Psoas muscle (tissue), 8 donors: Measurements from ENCODE around the gene TBC1D1. TPM values are rescaled to one million over a fixed set of nuclear protein-coding genes. Genes with fewer than 3 reads are reported as not detected.

Source experiments
- ATAC-seq, 4 donors: fragments of 200-7000 bp; cut with Tn5 transposase; one replicate each; pipeline ENCODE4 v1.9.1; 2020; ENCODE audit warnings: moderate library complexity in 3 of 4, mild to moderate bottlenecking in 2 of 4
- DNase-seq, 2 donors: peaks; one replicate each; pipeline ENCODE4 v3.0.0-alpha.2; 2020
- H3K27ac ChIP-seq: fragments of 200-600 bp; one replicate; pipeline ENCODE4 v1.8.0; 2022
- H3K27me3 ChIP-seq, 3 donors: fragments of 200-600 bp in 1 of 3; one replicate each; pipeline versions ENCODE4 v1.6.1 to v1.8.0; 2013 to 2022; ENCODE audit warnings: low read length in 2 of 3, mild to moderate bottlenecking in 2 of 3, moderate library complexity in 1 of 3; ENCODE audit not compliant: insufficient read depth in 3 of 3
- H3K36me3 ChIP-seq, 2 donors: fragments of 200-600 bp in 1 of 2; one replicate each; pipeline versions ENCODE4 v1.6.1 to v1.8.0; 2013 to 2022; ENCODE audit warnings: low read depth in 1 of 2, mild to moderate bottlenecking in 1 of 2, moderate library complexity in 1 of 2; ENCODE audit not compliant: insufficient read depth in 1 of 2
- H3K4me1 ChIP-seq: fragments of 200-600 bp; one replicate; pipeline ENCODE4 v1.8.0; 2022
- H3K4me3 ChIP-seq: fragments of 200-600 bp; one replicate; pipeline ENCODE4 v1.8.0; 2022; ENCODE audit warnings: mild to moderate bottlenecking
- H3K9me3 ChIP-seq: fragments of 200-600 bp; one replicate; pipeline ENCODE4 v1.8.0; 2022
- WGBS, 3 donors: extraction: QIAGEN DNeasy Blood & Tissue Kit; methylation state at CpG; one replicate each; pipeline versions ENCODE4 v1.1.6 to v1.1.7; 2013; 5-methylcytosine and 5-hydroxymethylcytosine counted together
- intact Hi-C, 2 donors: fragments of 100-400 bp; cut with DNase I; formaldehyde crosslinking; loops; one replicate each; pipeline versions ENCODE4 v1.11.0 to v1.14.2; 2022
- polyA plus RNA-seq, 3 donors: library from polyadenylated mRNA; stranded (reverse); fragments of 200-250 nt; gene quantifications; one replicate each; pipeline ENCODE4 v1.2.3, GENCODE V29; 2013
- total RNA-seq, 4 donors: library from RNA; stranded (reverse); fragmentation: NEBNext Ultra II Directional in 2 of 4; extraction: Animal tissue kit (Norgen Biotek cat#: 25700) in 2 of 4; gene quantifications; one replicate each; pipeline versions ENCODE4 v1.2.1 to v1.2.4, GENCODE V29; 2021 to 2023
- TF ChIP-seq, protein P1 (sequence below): fragments of 200-600 bp; IDR thresholded peaks from one replicate; pipeline ENCODE4 v1.8.0; 2022; ENCODE audit warnings: antibody characterized with exemption
- donor health status: healthy with polysubstance abuse.
- donor health status: DM: no; HTN: no; CAD: no; lungs with moderate emphysema.
- donor health status: Bipolar disorder and iron deficiency.
- donor health status: healthy.
- donor health status: DM: yes; HTN: yes; CAD: no.
- donor health status: DM: no; HTN: no; CAD: no.
- donor health status: DM: no; HTN: no; CAD: no.
- donor health status: DM: yes; HTN: yes; CAD: no.

TBC1D1 gene
- total and polyA plus RNA-seq, 7 donors = 18.1 to 130 (median 42.5) TPM

DNA sequence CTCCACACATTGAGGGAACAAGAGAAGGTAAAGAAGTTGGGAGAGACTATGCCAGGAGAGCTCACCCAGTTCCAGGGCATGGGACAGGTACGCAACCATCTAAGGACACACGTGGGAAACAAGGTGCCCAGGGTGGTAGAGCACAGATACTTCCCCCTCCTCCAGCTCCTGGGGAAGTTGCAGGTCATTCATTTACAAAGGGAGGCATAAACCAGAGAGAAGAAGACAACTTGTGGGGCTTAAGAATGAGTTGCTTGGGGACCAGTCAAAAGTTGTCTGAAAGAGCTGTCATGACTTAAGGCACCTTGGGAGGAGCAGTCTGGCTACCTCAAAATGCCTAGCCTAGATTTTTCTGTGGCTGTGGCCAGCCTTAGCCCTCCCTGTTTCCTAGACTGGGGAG is 255.5 kb downstream of the TBC1D1 start:
- no peaks in the 10 kb centered on the region for H3K4me1 ChIP-seq
- H3K27me3 ChIP-seq = no peaks in the 10 kb centered on the region
- TF ChIP-seq, protein P1, sequence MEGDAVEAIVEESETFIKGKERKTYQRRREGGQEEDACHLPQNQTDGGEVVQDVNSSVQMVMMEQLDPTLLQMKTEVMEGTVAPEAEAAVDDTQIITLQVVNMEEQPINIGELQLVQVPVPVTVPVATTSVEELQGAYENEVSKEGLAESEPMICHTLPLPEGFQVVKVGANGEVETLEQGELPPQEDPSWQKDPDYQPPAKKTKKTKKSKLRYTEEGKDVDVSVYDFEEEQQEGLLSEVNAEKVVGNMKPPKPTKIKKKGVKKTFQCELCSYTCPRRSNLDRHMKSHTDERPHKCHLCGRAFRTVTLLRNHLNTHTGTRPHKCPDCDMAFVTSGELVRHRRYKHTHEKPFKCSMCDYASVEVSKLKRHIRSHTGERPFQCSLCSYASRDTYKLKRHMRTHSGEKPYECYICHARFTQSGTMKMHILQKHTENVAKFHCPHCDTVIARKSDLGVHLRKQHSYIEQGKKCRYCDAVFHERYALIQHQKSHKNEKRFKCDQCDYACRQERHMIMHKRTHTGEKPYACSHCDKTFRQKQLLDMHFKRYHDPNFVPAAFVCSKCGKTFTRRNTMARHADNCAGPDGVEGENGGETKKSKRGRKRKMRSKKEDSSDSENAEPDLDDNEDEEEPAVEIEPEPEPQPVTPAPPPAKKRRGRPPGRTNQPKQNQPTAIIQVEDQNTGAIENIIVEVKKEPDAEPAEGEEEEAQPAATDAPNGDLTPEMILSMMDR = no peak
- H3K27ac ChIP-seq = no peak overlapping the region
- no peaks in the 10 kb centered on the region for H3K9me3 ChIP-seq
- WGBS, 3 donors = 88 to 93% (median 92%) methylated on average over 2 of the region's 2 CpGs
- intact Hi-C loops = no loop called here
- no peaks in the 10 kb centered on the region for H3K36me3 ChIP-seq
- no peak overlapping the region for H3K4me3 ChIP-seq
- ATAC-seq (no peak), DNase-seq (no peak)

DNA sequence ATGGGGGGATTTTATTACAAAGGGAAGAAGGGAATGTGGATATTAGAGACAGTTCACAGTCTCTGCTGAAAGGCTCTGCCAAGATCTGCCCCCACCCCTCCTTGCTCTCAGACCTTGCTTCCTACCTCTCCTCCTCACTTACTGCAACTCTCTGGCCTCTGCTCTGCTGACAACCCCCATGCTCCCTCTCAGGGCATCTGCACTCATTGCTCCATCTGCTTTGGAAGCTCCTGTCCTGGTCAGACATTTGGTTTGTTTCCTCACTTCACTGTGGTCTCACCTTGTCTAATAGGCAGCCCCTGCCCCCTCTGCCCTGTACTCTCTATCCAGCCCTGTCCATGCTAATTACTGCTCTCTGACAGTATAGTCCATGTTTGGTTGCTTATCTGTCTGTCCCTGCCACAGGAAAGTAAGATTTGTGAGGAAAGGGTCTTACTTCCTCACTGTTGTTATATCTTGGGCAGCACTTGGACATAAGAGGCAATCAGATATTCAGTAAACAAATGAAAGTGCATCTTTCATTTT is 258.6 kb downstream of the TBC1D1 start:
- no peaks in the 10 kb centered on the region for H3K4me1 ChIP-seq
- H3K4me3 ChIP-seq = no peak overlapping the region
- no peak for DNase-seq
- H3K27me3 ChIP-seq = no peaks in the 10 kb centered on the region
- H3K9me3 ChIP-seq = no peaks in the 10 kb centered on the region
- no peak for ATAC-seq
- TF ChIP-seq, protein P1 = no peak
- no peaks in the 10 kb centered on the region for H3K36me3 ChIP-seq
- H3K27ac ChIP-seq = no peak overlapping the region
- intact Hi-C loops = no loop called here

DNA sequence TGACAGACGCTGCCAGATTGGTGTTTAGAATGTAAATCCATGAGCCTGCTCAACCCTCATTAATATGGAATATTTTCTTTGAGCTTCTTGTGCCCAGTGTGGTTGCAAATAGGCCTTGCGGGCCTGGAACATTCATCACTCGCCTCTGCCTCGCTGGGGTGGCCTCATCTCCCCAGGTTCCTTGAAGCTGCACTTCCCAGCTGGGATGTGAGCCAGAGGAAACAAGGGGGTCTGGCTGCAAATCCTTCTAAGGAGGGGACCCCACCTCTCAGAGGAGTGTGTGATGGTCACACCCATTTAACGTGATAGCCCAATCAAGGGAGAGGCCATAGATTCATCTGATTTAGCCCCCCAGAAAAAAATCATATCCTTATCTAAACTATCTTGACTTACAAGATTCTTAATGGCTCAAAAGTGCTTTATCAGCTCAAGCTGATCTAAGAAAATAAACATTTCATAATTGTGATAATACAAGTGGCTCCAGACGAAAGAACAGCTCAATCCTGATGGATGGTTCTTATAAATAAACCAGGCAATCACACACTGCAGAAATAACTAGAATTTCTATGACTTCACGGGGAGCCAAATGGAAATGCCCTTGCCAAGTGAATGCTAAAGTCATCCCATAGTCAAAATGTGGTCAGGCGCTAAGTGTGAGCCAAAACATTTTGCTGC is 259.2 kb downstream of the TBC1D1 start:
- H3K27me3 ChIP-seq = no peaks in the 10 kb centered on the region
- TF ChIP-seq, protein P1 = no peak
- no peak for ATAC-seq
- intact Hi-C loops = no loop called here
- H3K4me1 ChIP-seq = no peaks in the 10 kb centered on the region
- no peaks in the 10 kb centered on the region for H3K9me3 ChIP-seq
- no peak overlapping the region for H3K4me3 ChIP-seq
- no peaks in the 10 kb centered on the region for H3K36me3 ChIP-seq
- peak in 1 of 2 donors; percentile 32 for DNase-seq
- H3K27ac ChIP-seq = no peak overlapping the region
- WGBS, 3 donors = 70 to 72% (median 71%) methylated on average over 8 of the region's 8 CpGs

DNA sequence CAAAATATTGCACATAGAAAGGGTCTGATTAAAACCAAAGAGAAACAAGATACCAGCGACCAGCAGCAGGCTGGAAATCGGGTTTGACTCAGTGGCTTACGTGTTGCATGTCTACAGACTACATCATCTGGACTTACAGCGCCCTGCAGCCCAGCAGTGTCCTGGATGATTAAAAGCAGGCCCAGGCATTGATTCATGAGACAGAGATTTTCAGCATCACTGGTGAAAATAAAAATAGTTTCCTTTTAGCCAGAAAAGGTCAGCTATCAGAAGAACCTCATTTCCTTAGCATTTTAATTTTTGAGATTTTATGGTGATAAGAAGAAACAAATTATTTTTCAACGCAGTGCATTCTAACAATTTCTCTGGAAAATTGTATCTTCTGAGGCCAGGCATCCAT is 259.9 kb downstream of the TBC1D1 start:
- DNase-seq (no peak), ATAC-seq (no peak)
- no peaks in the 10 kb centered on the region for H3K9me3 ChIP-seq
- H3K4me3 ChIP-seq = no peak overlapping the region
- H3K27me3 ChIP-seq = no peaks in the 10 kb centered on the region
- WGBS, 3 donors = 40 to 51% (median 45%) methylated on average over 5 of the region's 5 CpGs
- no peaks in the 10 kb centered on the region for H3K4me1 ChIP-seq
- TF ChIP-seq, protein P1 = no peak
- no peak overlapping the region for H3K27ac ChIP-seq
- H3K36me3 ChIP-seq = no peaks in the 10 kb centered on the region
- intact Hi-C loops = no loop called here

DNA sequence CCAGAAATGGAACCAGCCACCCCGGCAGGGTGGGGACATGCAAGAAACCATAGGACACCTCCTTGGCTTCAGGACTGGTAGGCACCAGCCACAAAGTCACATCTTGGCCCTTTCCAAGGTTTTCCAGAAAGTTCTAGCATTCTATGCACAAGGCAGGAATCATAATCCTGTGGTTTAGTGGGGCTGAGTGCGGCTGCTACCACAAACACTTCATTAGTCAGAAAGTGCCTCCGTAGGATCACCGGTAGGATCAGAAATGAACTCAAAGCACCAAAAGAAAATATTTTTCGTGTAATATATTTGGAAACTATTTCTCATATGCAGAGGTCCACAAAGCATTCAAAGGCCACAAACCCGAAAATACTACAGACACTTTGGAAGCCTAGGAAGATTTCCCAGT is 261.0 kb downstream of the TBC1D1 start:
- Histone ChIP-seq H3K4me3 (no peak overlapping the region), H3K4me1 (no peaks in the 10 kb centered on the region), H3K27me3 (no peaks in the 10 kb centered on the region), H3K36me3 (no peaks in the 10 kb centered on the region), H3K9me3 (no peaks in the 10 kb centered on the region), H3K27ac (no peak overlapping the region)
- 93 to 99% (median 94%) methylated on average over 6 of the region's 6 CpGs for WGBS, 3 donors
- ATAC-seq = no peak
- intact Hi-C loops = no loop called here
- no peak for DNase-seq
- TF ChIP-seq, protein P1 = no peak
